ENCODE measurements around the gene MYH14.

DNA sequence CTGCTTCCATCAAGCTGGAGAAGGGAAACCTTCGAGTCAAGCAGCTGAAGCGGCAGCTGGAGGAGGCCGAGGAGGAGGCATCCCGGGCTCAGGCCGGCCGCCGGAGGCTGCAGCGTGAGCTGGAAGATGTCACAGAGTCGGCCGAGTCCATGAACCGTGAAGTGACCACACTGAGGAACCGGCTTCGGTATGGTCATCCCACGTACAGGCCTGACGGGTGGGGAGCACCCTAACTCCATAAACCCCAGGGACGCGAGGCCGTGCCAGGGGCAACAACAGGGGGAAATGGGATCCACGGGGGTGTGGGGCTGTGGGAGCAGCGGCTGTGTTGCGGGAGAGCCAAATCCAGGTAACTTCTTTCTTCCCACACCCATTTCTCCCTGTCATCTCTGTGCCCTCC is 105.6 kb downstream of the MYH14 start:
- TF ChIP-seq, protein P1, sequence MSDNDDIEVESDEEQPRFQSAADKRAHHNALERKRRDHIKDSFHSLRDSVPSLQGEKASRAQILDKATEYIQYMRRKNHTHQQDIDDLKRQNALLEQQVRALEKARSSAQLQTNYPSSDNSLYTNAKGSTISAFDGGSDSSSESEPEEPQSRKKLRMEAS (IDR thresholded peaks at IDR 0.05), result no peak
- TF ChIP-seq, protein P2, sequence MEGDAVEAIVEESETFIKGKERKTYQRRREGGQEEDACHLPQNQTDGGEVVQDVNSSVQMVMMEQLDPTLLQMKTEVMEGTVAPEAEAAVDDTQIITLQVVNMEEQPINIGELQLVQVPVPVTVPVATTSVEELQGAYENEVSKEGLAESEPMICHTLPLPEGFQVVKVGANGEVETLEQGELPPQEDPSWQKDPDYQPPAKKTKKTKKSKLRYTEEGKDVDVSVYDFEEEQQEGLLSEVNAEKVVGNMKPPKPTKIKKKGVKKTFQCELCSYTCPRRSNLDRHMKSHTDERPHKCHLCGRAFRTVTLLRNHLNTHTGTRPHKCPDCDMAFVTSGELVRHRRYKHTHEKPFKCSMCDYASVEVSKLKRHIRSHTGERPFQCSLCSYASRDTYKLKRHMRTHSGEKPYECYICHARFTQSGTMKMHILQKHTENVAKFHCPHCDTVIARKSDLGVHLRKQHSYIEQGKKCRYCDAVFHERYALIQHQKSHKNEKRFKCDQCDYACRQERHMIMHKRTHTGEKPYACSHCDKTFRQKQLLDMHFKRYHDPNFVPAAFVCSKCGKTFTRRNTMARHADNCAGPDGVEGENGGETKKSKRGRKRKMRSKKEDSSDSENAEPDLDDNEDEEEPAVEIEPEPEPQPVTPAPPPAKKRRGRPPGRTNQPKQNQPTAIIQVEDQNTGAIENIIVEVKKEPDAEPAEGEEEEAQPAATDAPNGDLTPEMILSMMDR (IDR thresholded peaks at IDR 0.05; ENCODE audit: control extremely low read depth in 1 of 3, insufficient read depth in 1 of 3, low read depth in 1 of 3, low read length in 3 of 3), result no peak
- TF ChIP-seq RNF2 (IDR thresholded peaks at IDR 0.05; ENCODE audit: borderline replicate concordance, low read depth, low read length, missing control alignments, poor library complexity, severe bottlenecking) (no peak), SP1 (IDR thresholded peaks at IDR 0.05; ENCODE audit: low read depth, low read length) (no peak), CHD2 (IDR thresholded peaks at IDR 0.05; ENCODE audit: low read length) (no peak), TEAD4 (IDR thresholded peaks at IDR 0.05; ENCODE audit: low read depth, low read length) (no peak), RAD21 (IDR thresholded peaks at IDR 0.05 in 1 of 2, conservative IDR thresholded peaks at IDR 0.05 in 1 of 2; ENCODE audit: low read depth in 2 of 2, low read length in 2 of 2) (no peak), POLR2A (IDR thresholded peaks at IDR 0.05; ENCODE audit: control extremely low read depth in 1 of 2, low read depth in 2 of 2, low read length in 2 of 2) (no peak), CREB1 (IDR thresholded peaks at IDR 0.05) (no peak)
